ENCODE results near the gene RAMACL. TPM values are rescaled to one million over a fixed set of nuclear protein-coding genes. Genes with fewer than 3 reads are reported as not detected.
A peak's percentile ranks its signal among the peaks of the same experiment; 100 is the strongest.

Gene RAMACL
- total and polyA plus RNA-seq, 10 donors, result 0.23 to 6.9 (median 2.9) TPM

DNA sequence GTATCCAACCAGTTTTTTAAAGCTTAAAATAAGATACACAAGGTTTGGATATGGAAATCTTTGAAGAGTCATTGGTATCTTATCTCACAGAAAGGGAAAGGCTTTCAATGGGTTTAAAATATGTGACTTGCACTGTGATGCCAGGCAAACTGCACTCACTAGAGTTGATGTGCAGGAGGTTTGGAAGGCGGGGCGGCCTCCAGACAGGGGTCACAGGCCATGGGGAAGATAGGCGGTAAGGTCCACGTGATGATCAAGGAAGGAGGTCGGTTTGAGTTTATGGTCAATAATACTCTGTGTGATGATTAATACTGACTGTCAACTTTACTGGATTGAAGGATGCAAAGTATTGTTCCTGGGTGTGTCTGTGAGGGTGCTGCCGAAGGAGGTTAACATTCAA, 9.5 kb upstream of the RAMACL start:
- WGBS, 5 donors, result 84 to 95% (median 91%) methylated on average over 6 of the region's 6 CpGs
- Histone ChIP-seq H3K27me3 (replicated peaks in 1 of 7) (no peaks in the 10 kb centered on the region), H3K4me1 (peaks cover 0 to 26% (median 9%) of the 10 kb centered on the region in 6 donors), H3K36me3 (no peaks in the 10 kb centered on the region), H3K27ac (peak overlapping the region in 2 of 8 donors; percentile 0 to 77), H3K9me3 (no peaks in the 10 kb centered on the region), H3K4me3 (no peak overlapping the region)
- intact Hi-C loops (cut with DNase I; ENCODE audit: low total_unique reads), result no loop called here
- TF ChIP-seq POLR2A (IDR thresholded peaks at IDR 0.05), result no peak
- TF ChIP-seq, protein P1, sequence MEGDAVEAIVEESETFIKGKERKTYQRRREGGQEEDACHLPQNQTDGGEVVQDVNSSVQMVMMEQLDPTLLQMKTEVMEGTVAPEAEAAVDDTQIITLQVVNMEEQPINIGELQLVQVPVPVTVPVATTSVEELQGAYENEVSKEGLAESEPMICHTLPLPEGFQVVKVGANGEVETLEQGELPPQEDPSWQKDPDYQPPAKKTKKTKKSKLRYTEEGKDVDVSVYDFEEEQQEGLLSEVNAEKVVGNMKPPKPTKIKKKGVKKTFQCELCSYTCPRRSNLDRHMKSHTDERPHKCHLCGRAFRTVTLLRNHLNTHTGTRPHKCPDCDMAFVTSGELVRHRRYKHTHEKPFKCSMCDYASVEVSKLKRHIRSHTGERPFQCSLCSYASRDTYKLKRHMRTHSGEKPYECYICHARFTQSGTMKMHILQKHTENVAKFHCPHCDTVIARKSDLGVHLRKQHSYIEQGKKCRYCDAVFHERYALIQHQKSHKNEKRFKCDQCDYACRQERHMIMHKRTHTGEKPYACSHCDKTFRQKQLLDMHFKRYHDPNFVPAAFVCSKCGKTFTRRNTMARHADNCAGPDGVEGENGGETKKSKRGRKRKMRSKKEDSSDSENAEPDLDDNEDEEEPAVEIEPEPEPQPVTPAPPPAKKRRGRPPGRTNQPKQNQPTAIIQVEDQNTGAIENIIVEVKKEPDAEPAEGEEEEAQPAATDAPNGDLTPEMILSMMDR (IDR thresholded peaks at IDR 0.05 in 8 of 11, conservative IDR thresholded peaks at IDR 0.05 in 3 of 11), result no peak
- no peak for TF ChIP-seq POLR2AphosphoS5 (IDR thresholded peaks at IDR 0.05)
- no peak for DNase-seq

DNA sequence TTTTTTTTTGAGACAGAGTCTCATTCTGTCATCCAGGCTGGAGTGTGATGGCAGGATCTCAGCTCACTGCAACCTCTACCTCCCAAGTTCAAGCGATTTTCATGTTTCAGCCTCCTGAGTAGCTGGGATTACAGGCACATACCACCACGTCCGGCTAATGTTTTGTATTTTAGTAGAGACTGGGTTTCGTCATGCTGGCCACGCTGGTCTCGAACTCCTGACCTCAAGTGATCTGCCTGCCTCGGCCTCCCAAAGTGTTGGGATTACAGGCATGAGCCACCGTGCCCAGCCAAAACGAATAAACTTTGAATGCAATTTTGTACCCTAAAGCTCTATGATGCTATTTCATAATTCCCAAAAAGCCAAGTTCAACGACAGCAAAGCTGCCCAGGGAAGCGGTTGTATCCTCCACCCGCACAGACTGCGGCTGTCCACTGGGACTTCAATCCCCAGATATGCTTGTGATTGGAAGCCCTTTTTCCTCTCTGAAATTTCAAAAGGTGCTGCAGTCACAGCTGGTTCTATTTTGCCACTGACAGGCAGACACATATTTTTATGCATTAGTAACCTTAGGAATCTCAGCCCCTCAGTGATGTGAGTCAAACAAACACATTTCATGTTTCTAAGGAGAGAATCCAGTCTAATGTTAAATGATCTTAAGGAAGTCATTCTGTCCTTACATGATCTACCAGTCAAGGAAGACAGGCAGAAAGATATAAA, 8.7 kb upstream of the RAMACL start:
- intact Hi-C loops (cut with DNase I; ENCODE audit: low total_unique reads), result no loop called here
- Histone ChIP-seq H3K27ac (no peak overlapping the region), H3K4me1 (peaks cover 0 to 31% (median 13%) of the 10 kb centered on the region in 6 donors), H3K4me3 (no peak overlapping the region), H3K27me3 (replicated peaks in 1 of 7) (no peaks in the 10 kb centered on the region), H3K9me3 (no peaks in the 10 kb centered on the region), H3K36me3 (no peaks in the 10 kb centered on the region)
- DNase-seq, result no peak
- 90 to 96% (median 93%) methylated on average over 13 of the region's 13 CpGs for WGBS, 5 donors
- TF ChIP-seq POLR2AphosphoS5 (IDR thresholded peaks at IDR 0.05) (no peak), POLR2A (IDR thresholded peaks at IDR 0.05) (no peak)
- TF ChIP-seq, protein P1 (IDR thresholded peaks at IDR 0.05 in 8 of 11, conservative IDR thresholded peaks at IDR 0.05 in 3 of 11), result no peak

DNA sequence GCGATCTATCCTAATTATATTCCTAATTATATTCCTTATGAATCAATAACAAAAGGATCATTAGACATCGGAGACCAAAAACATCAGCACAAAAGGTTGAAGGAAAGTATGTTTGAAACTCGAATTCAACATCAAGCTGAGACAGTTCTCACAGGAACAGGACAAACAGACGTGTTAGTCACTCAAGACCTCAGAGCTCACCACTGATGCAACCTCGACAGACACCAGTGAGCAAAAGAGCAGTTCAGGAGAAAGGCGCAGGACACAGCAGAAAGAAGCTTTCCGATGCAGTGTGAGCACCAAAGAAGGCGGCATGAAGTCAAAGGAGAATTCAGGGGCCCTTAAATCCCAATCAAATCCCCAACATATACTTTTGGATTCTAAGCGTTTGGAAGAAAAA, 6.3 kb upstream of the RAMACL start:
- no peak for DNase-seq
- TF ChIP-seq POLR2AphosphoS5 (IDR thresholded peaks at IDR 0.05), result no peak
- TF ChIP-seq, protein P1 (IDR thresholded peaks at IDR 0.05 in 8 of 11, conservative IDR thresholded peaks at IDR 0.05 in 3 of 11), result no peak
- TF ChIP-seq POLR2A (IDR thresholded peaks at IDR 0.05), result no peak
- H3K27me3 ChIP-seq (replicated peaks in 1 of 7), result no peaks in the 10 kb centered on the region
- no peak overlapping the region for H3K27ac ChIP-seq
- peaks cover 14 to 38% (median 31%) of the 10 kb centered on the region in 6 donors for H3K4me1 ChIP-seq
- H3K9me3 ChIP-seq, result no peaks in the 10 kb centered on the region
- intact Hi-C loops (cut with DNase I; ENCODE audit: low total_unique reads), result no loop called here
- 82 to 92% (median 84%) methylated on average over 9 of the region's 9 CpGs for WGBS, 5 donors
- no peaks in the 10 kb centered on the region for H3K36me3 ChIP-seq
- H3K4me3 ChIP-seq, result no peak overlapping the region

DNA sequence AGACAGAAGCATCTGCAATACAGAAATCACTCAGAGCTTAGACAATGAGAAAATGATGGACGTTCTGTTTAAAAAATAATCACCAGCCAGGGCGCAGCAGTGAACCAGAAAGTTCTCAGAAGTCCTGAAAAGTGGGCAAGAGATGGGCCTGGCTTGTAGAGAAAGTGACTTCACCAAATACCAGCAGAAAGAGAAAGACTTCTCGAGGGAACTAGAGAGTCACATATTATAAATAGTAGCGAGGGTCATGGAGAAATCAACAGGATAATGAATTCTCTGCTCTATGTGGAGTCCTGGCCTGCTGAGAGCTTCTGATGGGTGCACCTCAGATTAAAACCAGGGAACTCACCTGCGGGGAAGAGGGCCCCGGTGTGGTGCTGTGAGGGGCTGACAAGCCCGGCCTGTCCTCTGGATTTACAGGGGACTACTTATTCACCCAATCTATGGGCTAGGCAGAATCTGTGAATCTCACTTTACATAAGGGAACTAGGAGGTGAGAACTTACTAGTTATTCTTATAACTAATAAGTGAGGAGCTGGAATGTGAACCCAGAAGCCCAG, 5.6 kb upstream of the RAMACL start:
- 88 to 95% (median 93%) methylated on average over 7 of the region's 7 CpGs for WGBS, 5 donors
- H3K4me1 ChIP-seq, result peaks cover 14 to 38% (median 35%) of the 10 kb centered on the region in 6 donors
- no peak for DNase-seq
- intact Hi-C loops (cut with DNase I; ENCODE audit: low total_unique reads), result no loop called here
- no peak for TF ChIP-seq POLR2AphosphoS5 (IDR thresholded peaks at IDR 0.05)
- no peak for TF ChIP-seq POLR2A (IDR thresholded peaks at IDR 0.05)
- TF ChIP-seq, protein P1 (IDR thresholded peaks at IDR 0.05 in 8 of 11, conservative IDR thresholded peaks at IDR 0.05 in 3 of 11), result no peak
- H3K36me3 ChIP-seq, result no peaks in the 10 kb centered on the region
- H3K4me3 ChIP-seq, result no peak overlapping the region
- no peak overlapping the region for H3K27ac ChIP-seq
- no peaks in the 10 kb centered on the region for H3K9me3 ChIP-seq
- no peaks in the 10 kb centered on the region for H3K27me3 ChIP-seq (replicated peaks in 1 of 7)
